Chondrocyte (in vitro differentiated cells): Measurements from ENCODE around the gene MYL1. TPM values are rescaled to one million over a fixed set of nuclear protein-coding genes. Genes with fewer than 3 reads are reported as not detected.

ENCODE experiments used
- DNase-seq: peaks from one replicate; pipeline ENCODE4 v3.0.0; 2021; ENCODE audit warnings: mixed read lengths, low spot score
- H3K27ac Mint-ChIP-seq: one replicate; pipeline ENCODE4 v1.8.0; 2021; ENCODE audit warnings: mild to moderate bottlenecking, moderate library complexity, mixed read lengths; ENCODE audit not compliant: unreplicated experiment
- H3K27me3 Mint-ChIP-seq: 2 replicates; pipeline ENCODE4 v1.8.0; 2021; ENCODE audit warnings: low read depth, mixed read lengths
- H3K36me3 Mint-ChIP-seq: 2 replicates; pipeline ENCODE4 v1.8.0; 2021; ENCODE audit warnings: low read depth, mixed read lengths
- H3K4me1 Mint-ChIP-seq: 2 replicates; pipeline ENCODE4 v1.8.0; 2021; ENCODE audit warnings: low read depth, mild to moderate bottlenecking, mixed read lengths
- H3K4me3 Mint-ChIP-seq: one replicate; pipeline ENCODE4 v1.8.0; 2021; ENCODE audit warnings: mild to moderate bottlenecking, moderate library complexity, mixed read lengths; ENCODE audit not compliant: unreplicated experiment
- H3K9me3 Mint-ChIP-seq: 2 replicates; pipeline ENCODE4 v1.8.0; 2021; ENCODE audit warnings: low read depth, mixed read lengths
- total RNA-seq: library from RNA; stranded (reverse); gene quantifications from 3 replicates; pipeline ENCODE4 v1.2.1, GENCODE V29; 2021
- TF ChIP-seq, protein P1 (sequence below): fragments of 200-600 bp; sonication (generic); IDR thresholded peaks from 2 replicates; pipeline ENCODE4 v1.5.0; 2021; ENCODE audit warnings: antibody characterized with exemption, mild to moderate bottlenecking, moderate library complexity

Gene MYL1
- total RNA-seq, 1 donor from 2014 or later: not detected

DNA sequence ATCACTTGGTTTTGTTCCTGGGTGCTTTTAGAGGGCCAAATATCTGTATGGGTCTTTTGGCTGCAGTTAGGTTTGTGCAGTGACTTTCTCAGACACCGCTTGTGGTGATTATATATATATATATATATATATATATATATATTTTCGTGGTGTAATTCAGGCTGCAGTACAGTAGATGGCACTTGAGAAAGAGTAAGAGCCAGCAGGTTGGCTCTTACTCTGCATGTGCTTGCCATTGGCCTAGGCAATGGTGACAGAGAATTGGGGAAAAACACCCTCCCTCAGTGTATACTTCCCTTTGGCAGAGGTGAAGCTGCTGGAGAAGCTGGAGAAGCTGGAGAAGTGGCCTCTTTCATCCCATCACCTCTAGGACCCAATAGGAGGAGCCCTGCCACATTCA, 22.2 kb upstream of the MYL1 start:
- H3K9me3 Mint-ChIP-seq: peaks cover 24% of the 10 kb centered on the region

DNA sequence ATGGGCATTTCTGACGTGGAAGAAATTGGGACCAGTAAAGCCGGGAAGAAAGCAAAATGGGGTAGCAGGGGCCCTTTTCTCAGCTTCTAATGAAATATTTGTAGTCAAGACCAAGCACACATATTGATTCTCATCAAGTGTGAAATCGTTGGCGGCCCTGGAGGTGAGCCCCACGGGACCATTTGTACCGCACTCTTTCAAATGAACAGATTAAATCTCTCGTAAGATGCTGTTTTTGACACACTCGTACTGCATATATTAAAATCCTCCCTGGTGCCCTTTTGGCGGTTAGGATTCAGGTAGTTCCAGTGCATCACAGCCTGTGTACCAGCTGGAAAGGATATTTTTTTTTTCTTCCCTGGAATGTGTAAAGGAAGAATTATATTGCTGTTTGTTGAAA, 9.9 kb upstream of the MYL1 start:
- Mint-ChIP-seq H3K4me1 (no peaks in the 10 kb centered on the region), H3K9me3 (peaks cover 6% of the 10 kb centered on the region), H3K36me3 (no peaks in the 10 kb centered on the region), H3K27ac (no peak overlapping the region), H3K27me3 (peaks cover 2% of the 10 kb centered on the region), H3K4me3 (no peak overlapping the region)
- TF ChIP-seq, protein P1, sequence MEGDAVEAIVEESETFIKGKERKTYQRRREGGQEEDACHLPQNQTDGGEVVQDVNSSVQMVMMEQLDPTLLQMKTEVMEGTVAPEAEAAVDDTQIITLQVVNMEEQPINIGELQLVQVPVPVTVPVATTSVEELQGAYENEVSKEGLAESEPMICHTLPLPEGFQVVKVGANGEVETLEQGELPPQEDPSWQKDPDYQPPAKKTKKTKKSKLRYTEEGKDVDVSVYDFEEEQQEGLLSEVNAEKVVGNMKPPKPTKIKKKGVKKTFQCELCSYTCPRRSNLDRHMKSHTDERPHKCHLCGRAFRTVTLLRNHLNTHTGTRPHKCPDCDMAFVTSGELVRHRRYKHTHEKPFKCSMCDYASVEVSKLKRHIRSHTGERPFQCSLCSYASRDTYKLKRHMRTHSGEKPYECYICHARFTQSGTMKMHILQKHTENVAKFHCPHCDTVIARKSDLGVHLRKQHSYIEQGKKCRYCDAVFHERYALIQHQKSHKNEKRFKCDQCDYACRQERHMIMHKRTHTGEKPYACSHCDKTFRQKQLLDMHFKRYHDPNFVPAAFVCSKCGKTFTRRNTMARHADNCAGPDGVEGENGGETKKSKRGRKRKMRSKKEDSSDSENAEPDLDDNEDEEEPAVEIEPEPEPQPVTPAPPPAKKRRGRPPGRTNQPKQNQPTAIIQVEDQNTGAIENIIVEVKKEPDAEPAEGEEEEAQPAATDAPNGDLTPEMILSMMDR: no peak
- no peak for DNase-seq

More for the DNA sequence above, 22.2 kb upstream of the MYL1 start:
- TF ChIP-seq, protein P1: peak; percentile 25
- Mint-ChIP-seq H3K27me3 (peaks cover 4% of the 10 kb centered on the region), H3K36me3 (no peaks in the 10 kb centered on the region), H3K4me1 (no peaks in the 10 kb centered on the region), H3K4me3 (no peak overlapping the region), H3K27ac (no peak overlapping the region)
- no peak for DNase-seq

DNA sequence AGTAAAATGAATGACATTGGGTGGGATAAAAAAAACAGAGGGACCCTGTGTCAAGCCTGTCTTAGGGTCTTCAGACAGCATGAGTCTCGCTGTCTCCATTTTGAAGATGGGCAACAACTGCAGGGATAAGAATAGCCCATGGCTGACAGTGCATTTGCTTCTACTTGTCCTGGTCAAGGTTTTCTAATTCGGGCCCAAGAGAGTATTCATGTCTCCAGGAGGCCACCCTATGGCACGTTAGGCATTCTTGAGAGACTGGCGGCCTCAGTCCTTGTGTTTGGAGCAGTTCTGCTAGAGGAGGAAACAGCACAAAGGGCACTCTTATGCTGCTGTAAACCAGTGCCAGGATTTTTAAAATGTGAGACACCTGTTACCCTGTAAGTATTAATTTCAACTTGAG, 9.5 kb upstream of the MYL1 start:
- Mint-ChIP-seq H3K27me3 (peaks cover 2% of the 10 kb centered on the region), H3K27ac (no peak overlapping the region), H3K4me1 (no peaks in the 10 kb centered on the region), H3K9me3 (peaks cover 6% of the 10 kb centered on the region), H3K36me3 (no peaks in the 10 kb centered on the region), H3K4me3 (no peak overlapping the region)
- DNase-seq: no peak
- TF ChIP-seq, protein P1: no peak

DNA sequence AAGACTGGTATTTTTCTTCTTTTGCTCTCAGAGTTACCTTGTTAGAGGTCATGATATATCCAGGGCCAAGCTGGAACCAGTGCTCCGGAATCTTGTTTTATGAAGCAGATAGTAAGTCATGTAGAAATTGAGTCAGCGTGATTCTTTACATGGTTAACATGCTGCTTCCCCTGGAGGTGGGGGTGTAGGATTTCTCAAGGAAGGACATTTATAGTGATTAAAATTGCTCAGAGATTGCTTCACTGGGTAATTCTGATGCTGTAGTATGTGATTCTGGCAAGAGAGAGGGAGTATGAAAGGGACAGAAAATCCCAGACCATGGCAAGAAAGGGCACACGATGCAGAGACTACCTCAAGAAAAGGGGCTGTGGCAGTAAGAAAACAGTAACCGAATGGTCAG, 8.0 kb upstream of the MYL1 start:
- DNase-seq: no peak
- no peaks in the 10 kb centered on the region for H3K36me3 Mint-ChIP-seq
- TF ChIP-seq, protein P1: no peak

DNA sequence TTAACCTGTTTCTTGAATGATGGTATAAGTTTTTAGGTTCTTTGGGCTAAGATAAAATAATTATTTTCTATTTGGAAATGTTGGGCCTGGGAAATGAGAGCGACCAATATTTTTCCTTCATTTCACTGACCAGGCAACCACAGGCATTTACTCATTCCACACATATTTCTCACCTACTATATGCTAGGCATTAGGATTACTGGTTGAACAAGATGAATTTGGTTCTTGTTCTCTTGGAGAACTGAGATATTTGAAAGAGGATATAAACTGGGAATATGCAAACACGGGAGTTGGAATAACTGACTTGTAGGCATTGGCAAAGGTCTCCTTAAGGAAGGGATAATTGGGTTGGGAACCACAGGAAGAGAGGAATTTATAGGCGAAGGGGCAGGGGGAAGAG, 3.9 kb upstream of the MYL1 start:
- H3K4me1 Mint-ChIP-seq: peaks cover 3% of the 10 kb centered on the region
- DNase-seq: no peak
- no peaks in the 10 kb centered on the region for H3K9me3 Mint-ChIP-seq
- H3K4me3 Mint-ChIP-seq: no peak overlapping the region
- peaks cover 5% of the 10 kb centered on the region for H3K27me3 Mint-ChIP-seq
- TF ChIP-seq, protein P1: no peak
- no peak overlapping the region for H3K27ac Mint-ChIP-seq
- no peaks in the 10 kb centered on the region for H3K36me3 Mint-ChIP-seq

More for the DNA sequence above, 8.0 kb upstream of the MYL1 start:
- H3K4me3 Mint-ChIP-seq: no peak overlapping the region
- peaks cover 3% of the 10 kb centered on the region for H3K9me3 Mint-ChIP-seq
- peaks cover 3% of the 10 kb centered on the region for H3K4me1 Mint-ChIP-seq
- H3K27ac Mint-ChIP-seq: no peak overlapping the region
- H3K27me3 Mint-ChIP-seq: peaks cover 2% of the 10 kb centered on the region
